ENCODE measurements around the gene TMEM221. TPM values are rescaled to one million over a fixed set of nuclear protein-coding genes. Genes with fewer than 3 reads are reported as not detected.

The TMEM221 gene
- total and polyA plus RNA-seq, 2 experiments from 2014 or later = 0.22 to 0.30 TPM

DNA sequence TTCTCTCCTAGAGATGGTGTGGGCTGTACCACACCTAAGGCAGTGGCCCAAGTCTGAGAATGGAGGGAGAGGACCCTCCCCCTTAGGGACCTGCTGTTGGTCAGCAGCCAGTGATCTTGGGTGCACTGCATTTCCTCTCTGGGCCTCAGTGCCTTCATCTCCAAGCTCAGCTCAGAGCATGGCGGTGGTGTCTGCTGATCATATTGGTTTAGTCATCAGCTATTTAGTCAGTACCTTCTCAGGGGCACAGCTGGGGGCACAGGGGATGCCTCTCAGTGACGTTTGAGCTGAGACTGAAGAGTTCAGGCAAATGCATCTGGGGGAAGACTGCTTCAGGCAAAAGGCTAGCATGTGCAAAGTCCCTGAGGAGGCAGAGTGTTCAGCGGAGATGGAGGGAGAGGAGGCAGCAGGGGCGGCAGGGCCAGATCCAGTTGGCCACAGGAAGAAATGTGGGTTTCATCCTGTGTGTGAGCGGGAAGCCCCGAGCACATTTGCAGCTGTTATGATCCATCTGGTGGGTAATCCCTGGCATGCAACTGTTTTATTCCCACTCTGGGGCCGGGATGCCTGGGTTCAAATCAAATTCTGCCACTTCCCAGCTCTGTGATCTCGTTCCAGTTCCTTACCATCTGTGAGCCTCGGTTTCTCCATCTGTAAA, 47.3 kb upstream of the TMEM221 start:
- 45 to 48% methylated on average over 9 of the region's 9 CpGs for WGBS, 2 experiments (ENCODE audit: low coverage in 1 of 2, low lambda C conversion rate in 2 of 2, missing lambda C conversion rate in 2 of 2)
- TF ChIP-seq EZH2phosphoT487 (IDR thresholded peaks at IDR 0.05; ENCODE audit: insufficient read depth, low read depth) = no peak
- TF ChIP-seq EZH2 (IDR thresholded peaks at IDR 0.05; ENCODE audit: insufficient read depth, poor library complexity, severe bottlenecking) = no peak
- Histone ChIP-seq H4K20me1 (ENCODE audit: insufficient read depth) (no peaks in the 10 kb centered on the region), H3K9ac (no peak overlapping the region), H3K9me2 (ENCODE audit: insufficient read depth) (no peaks in the 10 kb centered on the region), H3K36me3 (ENCODE audit: low read depth) (no peaks in the 10 kb centered on the region; the same call in 1 of the 2 replicates), H3K4me1 (ENCODE audit: insufficient read depth) (peaks cover 25% of the 10 kb centered on the region), H3F3A (ENCODE audit: insufficient read depth) (peaks cover 29% of the 10 kb centered on the region), H3K27ac (no peak overlapping the region), H3K27me3 (replicated peaks; ENCODE audit: insufficient read depth) (no peaks in the 10 kb centered on the region), H3K9me3 (ENCODE audit: low read depth) (no peaks in the 10 kb centered on the region), H2AFZ (no peak overlapping the region), H3K4me3 (no peak overlapping the region), H3K4me2 (ENCODE audit: unreplicated experiment) (no peak overlapping the region), H3K79me2 (ENCODE audit: insufficient read depth) (peaks cover 30% of the 10 kb centered on the region; the same call in 1 of the 2 replicates)
- no peak for DNase-seq
- in situ Hi-C loops (cut with MboI) = no loop called here

DNA sequence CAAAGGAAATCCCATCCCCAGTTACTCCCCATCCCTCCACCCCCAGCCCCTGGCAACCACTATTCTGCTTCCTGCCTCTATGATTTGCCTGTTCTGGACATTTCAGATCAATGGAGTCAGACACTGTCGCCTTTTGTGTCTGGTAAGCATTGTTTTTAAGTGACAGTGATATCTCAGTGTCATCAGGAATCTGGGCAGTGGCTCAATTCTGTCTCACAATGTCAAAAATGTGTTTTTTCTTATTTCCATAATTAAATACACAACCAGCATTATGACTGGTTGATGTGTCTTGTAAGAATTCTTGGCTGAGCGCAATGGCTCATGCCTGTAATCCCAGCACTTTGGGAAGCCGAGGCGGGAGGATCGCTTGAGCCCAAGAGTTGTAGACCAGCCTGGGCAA, 42.8 kb upstream of the TMEM221 start:
- Histone ChIP-seq H3K9ac (0 out of 2 replicates have a peak overlapping the region, but pooled peaks have one; percentile 1), H2AFZ (no peak overlapping the region), H4K20me1 (ENCODE audit: insufficient read depth) (no peaks in the 10 kb centered on the region), H3K36me3 (ENCODE audit: low read depth) (no peaks in the 10 kb centered on the region), H3K27ac (peak overlapping the region; percentile 58), H3K27me3 (replicated peaks; ENCODE audit: insufficient read depth) (no peaks in the 10 kb centered on the region), H3K4me1 (ENCODE audit: insufficient read depth) (peaks cover 18% of the 10 kb centered on the region), H3F3A (ENCODE audit: insufficient read depth) (peaks cover 33% of the 10 kb centered on the region), H3K4me2 (ENCODE audit: unreplicated experiment) (peak overlapping the region; percentile 10), H3K9me2 (ENCODE audit: insufficient read depth) (no peaks in the 10 kb centered on the region), H3K4me3 (no peak overlapping the region), H3K9me3 (ENCODE audit: low read depth) (no peaks in the 10 kb centered on the region), H3K79me2 (ENCODE audit: insufficient read depth) (no peaks in the 10 kb centered on the region)
- 10 to 14% methylated on average over 5 of the region's 5 CpGs for WGBS, 2 experiments (ENCODE audit: low coverage in 1 of 2, low lambda C conversion rate in 2 of 2, missing lambda C conversion rate in 2 of 2)
- peak; percentile 67 for DNase-seq
- in situ Hi-C loops (cut with MboI) = no loop called here
- TF ChIP-seq EZH2phosphoT487 (IDR thresholded peaks at IDR 0.05; ENCODE audit: insufficient read depth, low read depth) = no peak
- TF ChIP-seq EZH2 (IDR thresholded peaks at IDR 0.05; ENCODE audit: insufficient read depth, poor library complexity, severe bottlenecking) = no peak

DNA sequence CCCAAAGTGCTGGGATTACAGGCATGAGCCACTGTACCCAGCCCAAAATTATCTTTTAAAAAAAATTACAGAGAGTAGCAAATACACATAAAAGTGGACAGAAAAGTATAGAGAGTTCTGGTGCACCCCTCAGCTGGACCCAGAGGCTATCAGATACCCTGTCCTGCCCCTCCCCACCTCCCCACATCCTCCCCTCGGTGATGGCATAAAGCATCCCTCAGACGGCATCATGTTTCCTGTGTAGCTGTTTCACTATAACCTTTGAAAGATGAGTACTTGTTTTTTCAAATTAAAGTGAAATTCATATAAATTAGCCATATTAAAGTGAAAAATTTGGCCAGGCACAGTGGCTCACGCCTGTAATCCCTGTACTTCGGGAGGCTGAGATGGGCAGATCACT, 41.9 kb upstream of the TMEM221 start:
- Histone ChIP-seq H3K36me3 (ENCODE audit: low read depth) (no peaks in the 10 kb centered on the region), H3K79me2 (ENCODE audit: insufficient read depth) (0 out of 2 replicates have a peak, but pooled peaks cover 5% of the 10 kb centered on the region), H3K27ac (peak overlapping the region; percentile 30), H3F3A (ENCODE audit: insufficient read depth) (peaks cover 25% of the 10 kb centered on the region), H3K27me3 (replicated peaks; ENCODE audit: insufficient read depth) (no peaks in the 10 kb centered on the region), H3K9me3 (ENCODE audit: low read depth) (no peaks in the 10 kb centered on the region), H3K4me2 (ENCODE audit: unreplicated experiment) (peak overlapping the region; percentile 10), H3K9me2 (ENCODE audit: insufficient read depth) (no peaks in the 10 kb centered on the region), H3K4me3 (no peak overlapping the region), H3K4me1 (ENCODE audit: insufficient read depth) (peaks cover 18% of the 10 kb centered on the region), H2AFZ (no peak overlapping the region), H4K20me1 (ENCODE audit: insufficient read depth) (no peaks in the 10 kb centered on the region), H3K9ac (no peak overlapping the region)
- DNase-seq = no peak
- in situ Hi-C loops (cut with MboI) = no loop called here
- TF ChIP-seq EZH2phosphoT487 (IDR thresholded peaks at IDR 0.05; ENCODE audit: insufficient read depth, low read depth) = no peak
- TF ChIP-seq EZH2 (IDR thresholded peaks at IDR 0.05; ENCODE audit: insufficient read depth, poor library complexity, severe bottlenecking) = no peak
- WGBS, 2 experiments (ENCODE audit: low coverage in 1 of 2, low lambda C conversion rate in 2 of 2, missing lambda C conversion rate in 2 of 2) = 35% methylated on average over 4 of the region's 4 CpGs

DNA sequence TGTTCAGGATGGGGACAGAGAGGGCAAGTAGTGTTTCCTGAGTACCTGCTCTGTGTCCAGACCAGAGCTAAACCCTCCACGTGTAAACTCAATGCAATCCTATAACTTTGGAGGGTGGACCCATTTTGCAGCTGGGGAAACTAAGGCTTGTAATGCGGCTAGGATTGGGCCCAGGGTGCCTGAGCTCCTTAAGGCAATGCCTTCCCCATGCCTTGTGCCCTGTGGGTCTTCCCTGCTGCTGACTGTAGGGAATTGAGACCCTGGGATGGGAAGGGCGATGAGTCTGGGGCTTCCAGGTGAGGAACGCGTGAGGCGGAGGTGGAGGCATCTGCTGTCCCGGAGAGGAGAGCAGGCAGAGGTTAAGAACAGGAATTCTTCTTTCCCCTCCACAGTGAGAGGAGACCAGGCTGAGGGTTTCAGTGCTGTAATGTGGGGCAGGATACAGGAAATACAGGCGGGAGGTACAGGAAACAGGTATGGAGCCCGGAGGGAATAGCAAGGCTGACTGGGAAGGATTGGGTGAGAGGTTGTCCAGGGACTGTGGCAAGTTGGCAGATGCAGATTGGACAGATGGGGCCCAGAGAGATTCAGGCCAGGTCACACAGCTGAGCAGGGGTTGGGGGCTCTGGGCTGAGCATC, 41.0 kb upstream of the TMEM221 start:
- in situ Hi-C loops (cut with MboI) = no loop called here
- DNase-seq = no peak
- Histone ChIP-seq H3K36me3 (ENCODE audit: low read depth) (no peaks in the 10 kb centered on the region), H3K27me3 (replicated peaks; ENCODE audit: insufficient read depth) (no peaks in the 10 kb centered on the region), H2AFZ (no peak overlapping the region), H3K9me3 (ENCODE audit: low read depth) (no peaks in the 10 kb centered on the region), H3K27ac (no peak overlapping the region), H3K9ac (no peak overlapping the region), H3K4me1 (ENCODE audit: insufficient read depth) (peaks cover 18% of the 10 kb centered on the region), H3K4me2 (ENCODE audit: unreplicated experiment) (no peak overlapping the region), H4K20me1 (ENCODE audit: insufficient read depth) (no peaks in the 10 kb centered on the region), H3K79me2 (ENCODE audit: insufficient read depth) (0 out of 2 replicates have a peak, but pooled peaks cover 7% of the 10 kb centered on the region), H3K4me3 (no peak overlapping the region), H3F3A (ENCODE audit: insufficient read depth) (peaks cover 24% of the 10 kb centered on the region), H3K9me2 (ENCODE audit: insufficient read depth) (no peaks in the 10 kb centered on the region)
- TF ChIP-seq EZH2phosphoT487 (IDR thresholded peaks at IDR 0.05; ENCODE audit: insufficient read depth, low read depth) = no peak
- TF ChIP-seq EZH2 (IDR thresholded peaks at IDR 0.05; ENCODE audit: insufficient read depth, poor library complexity, severe bottlenecking) = no peak
- WGBS, 2 experiments (ENCODE audit: low coverage in 1 of 2, low lambda C conversion rate in 2 of 2, missing lambda C conversion rate in 2 of 2) = 98% methylated on average over 9 of the region's 9 CpGs

All from GM23248 (cell line).